HEK293 (cell line): ENCODE measurements around the gene B3GLCT.

Source experiments
- CTCF ChIA-PET: fragments of 350-600 bp; formaldehyde crosslinking; extraction: SDS; loops from one replicate; lab custom pipeline; 2021; ENCODE audit warnings: antibody characterized with exemption; lab: Yijun Ruan, JAX
- POLR2A ChIA-PET: fragments of 300-600 bp; formaldehyde crosslinking; extraction: SDS; loops from one replicate; lab custom pipeline; 2020; ENCODE audit warnings: antibody characterized with exemption, inconsistent platforms; lab: Yijun Ruan, JAX
- H3K27ac ChIP-seq: fragments of 200-500 bp; sonication (Bioruptor generic); 2 replicates; pipeline ENCODE4 v1.5.1; 2014; ENCODE audit warnings: low read depth, low read length, control low read depth, inconsistent platforms; ENCODE audit errors: extremely low read depth
- H3K36me3 ChIP-seq, 2 experiments: fragments of 200-500 bp in 1 of 2; sonication (Bioruptor generic) in 1 of 2; 1 replicate in 1 of 2; 2 replicates in 1 of 2; pipeline ENCODE4 v1.5.1; 2014 to 2017; ENCODE audit warnings: inconsistent platforms in 2 of 2, low read length in 2 of 2; ENCODE audit not compliant: control insufficient read depth in 2 of 2, insufficient read depth in 1 of 2
- H3K4me1 ChIP-seq: fragments of 200-500 bp; sonication (Bioruptor generic); 2 replicates; pipeline ENCODE4 v1.5.1; 2014; ENCODE audit warnings: mild to moderate bottlenecking, low read length, inconsistent platforms; ENCODE audit not compliant: control insufficient read depth, insufficient read depth
- H3K4me3 ChIP-seq: 2 replicates; pipeline ENCODE4 v1.5.1; 2011; ENCODE audit warnings: low read depth, mild to moderate bottlenecking, control low read depth, low read length, moderate library complexity
- H3K9me3 ChIP-seq: fragments of 200-500 bp; sonication (Bioruptor generic); 2 replicates; pipeline ENCODE4 v1.5.1; 2014; ENCODE audit warnings: low read depth, low read length, inconsistent platforms; ENCODE audit not compliant: control insufficient read depth, insufficient read depth
- EGR2 ChIP-seq: fragments of 450-650 bp; formaldehyde crosslinking; IDR thresholded peaks from 2 replicates; pipeline ENCODE4 v1.5.1; 2016; ENCODE audit warnings: low read depth, missing biosample characterization, missing genetic modification characterization
- GLIS1 ChIP-seq: fragments of 450-650 bp; formaldehyde crosslinking; IDR thresholded peaks from 2 replicates; pipeline ENCODE4 v1.5.1; 2016; ENCODE audit warnings: missing biosample characterization, missing genetic modification characterization
- HOXC10 ChIP-seq: sonication (generic); formaldehyde crosslinking; IDR thresholded peaks from 2 replicates; pipeline ENCODE4 v1.8.1; 2023; ENCODE audit warnings: mild to moderate bottlenecking, missing genetic modification reagents
- KLF1 ChIP-seq: fragments of 450-650 bp; formaldehyde crosslinking; IDR thresholded peaks from 2 replicates; pipeline ENCODE4 v1.5.1; 2016; ENCODE audit warnings: missing biosample characterization, missing genetic modification characterization
- KLF8 ChIP-seq: fragments of 450-650 bp; formaldehyde crosslinking; IDR thresholded peaks from 2 replicates; pipeline ENCODE4 v1.5.1; 2016; ENCODE audit warnings: missing biosample characterization, missing genetic modification characterization
- PRDM1 ChIP-seq: fragments of 450-650 bp; formaldehyde crosslinking; IDR thresholded peaks from 2 replicates; pipeline ENCODE4; 2016; ENCODE audit warnings: missing biosample characterization, missing genetic modification characterization
- REPIN1 ChIP-seq: fragments of 450-650 bp; formaldehyde crosslinking; IDR thresholded peaks from 2 replicates; pipeline ENCODE4 v1.5.1; 2017; ENCODE audit warnings: missing biosample characterization, missing genetic modification characterization, low read depth
- ZBTB8A ChIP-seq: fragments of 450-650 bp; formaldehyde crosslinking; IDR thresholded peaks from 2 replicates; pipeline ENCODE4 v1.5.1; 2016; ENCODE audit warnings: missing biosample characterization, missing genetic modification characterization
- ZFHX2 ChIP-seq: fragments of 450-650 bp; formaldehyde crosslinking; conservative IDR thresholded peaks from 2 replicates; pipeline ENCODE4 v1.5.1; 2016; ENCODE audit warnings: missing biosample characterization, missing genetic modification characterization
- ZFP3 ChIP-seq: fragments of 450-650 bp; formaldehyde crosslinking; IDR thresholded peaks from 2 replicates; pipeline ENCODE4 v1.5.1; 2016; ENCODE audit warnings: low read depth, missing biosample characterization, missing genetic modification characterization
- ZNF132 ChIP-seq: fragments of 450-650 bp; formaldehyde crosslinking; IDR thresholded peaks from 2 replicates; pipeline ENCODE4 v1.5.1; 2017; ENCODE audit warnings: missing biosample characterization, missing genetic modification characterization, borderline replicate concordance
- ZNF292 ChIP-seq: fragments of 450-650 bp; formaldehyde crosslinking; IDR thresholded peaks from 2 replicates; pipeline ENCODE4 v1.5.1; 2016; ENCODE audit warnings: low read depth, missing biosample characterization, missing genetic modification characterization, borderline replicate concordance
- ZNF530 ChIP-seq: fragments of 450-650 bp; formaldehyde crosslinking; IDR thresholded peaks from 2 replicates; pipeline ENCODE4 v1.5.1; 2016; ENCODE audit warnings: low read depth, missing biosample characterization, missing genetic modification characterization
- ZNF544 ChIP-seq: fragments of 450-650 bp; formaldehyde crosslinking; IDR thresholded peaks from 2 replicates; pipeline ENCODE4 v1.5.0; 2017; ENCODE audit warnings: missing biosample characterization, missing genetic modification characterization
- ZNF777 ChIP-seq: fragments of 450-650 bp; formaldehyde crosslinking; IDR thresholded peaks from 2 replicates; pipeline ENCODE4 v1.5.1; 2017; ENCODE audit warnings: missing biosample characterization, missing genetic modification characterization, borderline replicate concordance
- TF ChIP-seq, protein P1 (sequence below): fragments of 450-650 bp; formaldehyde crosslinking; IDR thresholded peaks from 2 replicates; pipeline ENCODE4 v1.5.1; 2016; ENCODE audit warnings: missing biosample characterization, missing genetic modification characterization
- TF ChIP-seq, protein P2 (sequence below): IDR thresholded peaks from 2 replicates; pipeline ENCODE4 v1.6.1; 2011; ENCODE audit warnings: mild to moderate bottlenecking, low read depth, low read length, borderline replicate concordance
- TF ChIP-seq, protein P3 (sequence below): fragments of 450-650 bp; formaldehyde crosslinking; IDR thresholded peaks from 2 replicates; pipeline ENCODE4 v1.5.1; 2016; ENCODE audit warnings: missing biosample characterization, missing genetic modification characterization, low read depth
- TF ChIP-seq, protein P4 (sequence below): fragments of 450-650 bp; formaldehyde crosslinking; IDR thresholded peaks from 2 replicates; pipeline ENCODE4; 2016; ENCODE audit warnings: missing biosample characterization, missing genetic modification characterization
- TF ChIP-seq, protein P5 (sequence below): fragments of 450-650 bp; formaldehyde crosslinking; IDR thresholded peaks from 2 replicates; pipeline ENCODE4 v1.5.1; 2017; ENCODE audit warnings: missing biosample characterization, missing genetic modification characterization

B3GLCT gene

DNA sequence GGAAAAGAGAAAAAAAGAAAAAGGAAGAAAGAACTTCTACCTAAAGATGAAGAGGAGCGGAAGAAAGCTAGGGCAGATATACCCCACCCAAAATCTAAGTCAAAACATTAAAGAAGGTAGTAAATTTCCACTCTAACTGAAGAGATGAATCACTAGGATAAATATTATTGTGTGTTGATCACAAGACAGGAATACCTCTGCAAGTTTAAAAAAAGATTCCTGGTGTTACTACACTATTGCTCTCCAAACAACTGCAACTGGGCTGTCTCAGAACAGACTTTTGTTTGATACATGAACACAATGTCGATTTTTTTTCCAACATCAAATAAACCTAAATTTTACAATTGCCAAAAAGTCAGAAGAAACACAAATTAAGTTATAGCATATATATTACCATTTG is 44.8 kb upstream of the B3GLCT start:
- H3K4me3 ChIP-seq, result no peak overlapping the region
- no peak overlapping the region for H3K27ac ChIP-seq
- TF ChIP-seq GLIS1 (no peak), ZFP3 (tag by site-specific recombination) (no peak), ZNF132 (tag by site-specific recombination) (no peak), KLF1 (tag by site-specific recombination) (no peak), PRDM1 (0 out of 2 replicates have a peak, but pooled peaks have one; percentile 54), KLF8 (tag by site-specific recombination) (no peak), ZNF777 (tag by site-specific recombination) (no peak)
- TF ChIP-seq, protein P1, sequence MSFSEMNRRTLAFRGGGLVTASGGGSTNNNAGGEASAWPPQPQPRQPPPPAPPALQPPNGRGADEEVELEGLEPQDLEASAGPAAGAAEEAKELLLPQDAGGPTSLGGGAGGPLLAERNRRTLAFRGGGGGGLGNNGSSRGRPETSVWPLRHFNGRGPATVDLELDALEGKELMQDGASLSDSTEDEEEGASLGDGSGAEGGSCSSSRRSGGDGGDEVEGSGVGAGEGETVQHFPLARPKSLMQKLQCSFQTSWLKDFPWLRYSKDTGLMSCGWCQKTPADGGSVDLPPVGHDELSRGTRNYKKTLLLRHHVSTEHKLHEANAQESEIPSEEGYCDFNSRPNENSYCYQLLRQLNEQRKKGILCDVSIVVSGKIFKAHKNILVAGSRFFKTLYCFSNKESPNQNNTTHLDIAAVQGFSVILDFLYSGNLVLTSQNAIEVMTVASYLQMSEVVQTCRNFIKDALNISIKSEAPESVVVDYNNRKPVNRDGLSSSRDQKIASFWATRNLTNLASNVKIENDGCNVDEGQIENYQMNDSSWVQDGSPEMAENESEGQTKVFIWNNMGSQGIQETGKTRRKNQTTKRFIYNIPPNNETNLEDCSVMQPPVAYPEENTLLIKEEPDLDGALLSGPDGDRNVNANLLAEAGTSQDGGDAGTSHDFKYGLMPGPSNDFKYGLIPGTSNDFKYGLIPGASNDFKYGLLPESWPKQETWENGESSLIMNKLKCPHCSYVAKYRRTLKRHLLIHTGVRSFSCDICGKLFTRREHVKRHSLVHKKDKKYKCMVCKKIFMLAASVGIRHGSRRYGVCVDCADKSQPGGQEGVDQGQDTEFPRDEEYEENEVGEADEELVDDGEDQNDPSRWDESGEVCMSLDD (tag by site-specific recombination), result no peak
- H3K36me3 ChIP-seq, result peaks cover 38 to 78% of the 10 kb centered on the region in 2 experiments; a peak in 2 of 3 replicates
- no peaks in the 10 kb centered on the region for H3K4me1 ChIP-seq
- CTCF ChIA-PET, result interaction anchor here (0.6 kb wide), 1 partner anchor 78 kb away, joined by 6 read pairs; no protein-coding TSS in a partner anchor
- no peaks in the 10 kb centered on the region for H3K9me3 ChIP-seq
- POLR2A ChIA-PET, result no interaction called here

DNA sequence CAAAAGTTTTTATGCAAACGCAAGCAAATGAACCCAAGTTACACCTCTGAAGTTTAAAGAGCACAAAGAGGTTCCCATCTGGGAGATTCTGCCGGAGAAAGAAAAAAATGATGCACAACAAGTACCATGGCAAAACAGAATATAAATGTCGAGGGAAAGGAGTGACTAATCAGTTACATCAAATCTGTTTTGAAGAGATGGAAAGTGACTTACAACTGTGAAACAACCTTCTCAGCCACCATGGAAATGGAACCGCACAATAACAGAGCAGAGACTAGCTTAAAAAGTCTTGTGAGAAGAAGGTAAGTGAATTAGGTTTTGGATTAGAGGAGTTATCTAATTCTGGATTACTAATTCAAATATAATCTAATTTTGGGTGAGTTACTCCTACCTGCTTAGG is 40.5 kb upstream of the B3GLCT start:
- TF ChIP-seq, protein P2, sequence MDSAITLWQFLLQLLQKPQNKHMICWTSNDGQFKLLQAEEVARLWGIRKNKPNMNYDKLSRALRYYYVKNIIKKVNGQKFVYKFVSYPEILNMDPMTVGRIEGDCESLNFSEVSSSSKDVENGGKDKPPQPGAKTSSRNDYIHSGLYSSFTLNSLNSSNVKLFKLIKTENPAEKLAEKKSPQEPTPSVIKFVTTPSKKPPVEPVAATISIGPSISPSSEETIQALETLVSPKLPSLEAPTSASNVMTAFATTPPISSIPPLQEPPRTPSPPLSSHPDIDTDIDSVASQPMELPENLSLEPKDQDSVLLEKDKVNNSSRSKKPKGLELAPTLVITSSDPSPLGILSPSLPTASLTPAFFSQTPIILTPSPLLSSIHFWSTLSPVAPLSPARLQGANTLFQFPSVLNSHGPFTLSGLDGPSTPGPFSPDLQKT, result no peak
- TF ChIP-seq ZNF530 (tag by site-specific recombination) (no peak), ZNF544 (tag by site-specific recombination) (no peak), PRDM1 (peak; percentile 34; the same call in 1 of the 2 replicates)
- TF ChIP-seq, protein P3, sequence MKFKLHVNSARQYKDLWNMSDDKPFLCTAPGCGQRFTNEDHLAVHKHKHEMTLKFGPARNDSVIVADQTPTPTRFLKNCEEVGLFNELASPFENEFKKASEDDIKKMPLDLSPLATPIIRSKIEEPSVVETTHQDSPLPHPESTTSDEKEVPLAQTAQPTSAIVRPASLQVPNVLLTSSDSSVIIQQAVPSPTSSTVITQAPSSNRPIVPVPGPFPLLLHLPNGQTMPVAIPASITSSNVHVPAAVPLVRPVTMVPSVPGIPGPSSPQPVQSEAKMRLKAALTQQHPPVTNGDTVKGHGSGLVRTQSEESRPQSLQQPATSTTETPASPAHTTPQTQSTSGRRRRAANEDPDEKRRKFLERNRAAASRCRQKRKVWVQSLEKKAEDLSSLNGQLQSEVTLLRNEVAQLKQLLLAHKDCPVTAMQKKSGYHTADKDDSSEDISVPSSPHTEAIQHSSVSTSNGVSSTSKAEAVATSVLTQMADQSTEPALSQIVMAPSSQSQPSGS (tag by site-specific recombination), result no peak
- TF ChIP-seq, protein P4, sequence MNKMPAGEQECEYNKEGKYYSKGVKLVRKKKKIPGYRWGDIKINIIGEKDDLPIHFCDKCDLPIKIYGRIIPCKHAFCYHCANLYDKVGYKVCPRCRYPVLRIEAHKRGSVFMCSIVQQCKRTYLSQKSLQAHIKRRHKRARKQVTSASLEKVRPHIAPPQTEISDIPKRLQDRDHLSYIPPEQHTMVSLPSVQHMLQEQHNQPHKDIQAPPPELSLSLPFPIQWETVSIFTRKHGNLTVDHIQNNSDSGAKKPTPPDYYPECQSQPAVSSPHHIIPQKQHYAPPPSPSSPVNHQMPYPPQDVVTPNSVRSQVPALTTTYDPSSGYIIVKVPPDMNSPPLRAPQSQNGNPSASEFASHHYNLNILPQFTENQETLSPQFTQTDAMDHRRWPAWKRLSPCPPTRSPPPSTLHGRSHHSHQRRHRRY (tag by site-specific recombination), result no peak
- Histone ChIP-seq H3K4me1 (no peaks in the 10 kb centered on the region), H3K36me3 (peaks cover 8 to 35% of the 10 kb centered on the region in 2 experiments; a peak in 2 of 3 replicates), H3K9me3 (no peaks in the 10 kb centered on the region), H3K27ac (no peak overlapping the region), H3K4me3 (no peak overlapping the region)
- ChIA-PET POLR2A (interaction anchor here (0.7 kb wide), 1 partner anchor 11 kb away, joined by 3 read pairs; no protein-coding TSS in a partner anchor), CTCF (interaction anchor here (1.1 kb wide), 1 partner anchor 115 kb away, joined by 4 read pairs; no protein-coding TSS in a partner anchor)

DNA sequence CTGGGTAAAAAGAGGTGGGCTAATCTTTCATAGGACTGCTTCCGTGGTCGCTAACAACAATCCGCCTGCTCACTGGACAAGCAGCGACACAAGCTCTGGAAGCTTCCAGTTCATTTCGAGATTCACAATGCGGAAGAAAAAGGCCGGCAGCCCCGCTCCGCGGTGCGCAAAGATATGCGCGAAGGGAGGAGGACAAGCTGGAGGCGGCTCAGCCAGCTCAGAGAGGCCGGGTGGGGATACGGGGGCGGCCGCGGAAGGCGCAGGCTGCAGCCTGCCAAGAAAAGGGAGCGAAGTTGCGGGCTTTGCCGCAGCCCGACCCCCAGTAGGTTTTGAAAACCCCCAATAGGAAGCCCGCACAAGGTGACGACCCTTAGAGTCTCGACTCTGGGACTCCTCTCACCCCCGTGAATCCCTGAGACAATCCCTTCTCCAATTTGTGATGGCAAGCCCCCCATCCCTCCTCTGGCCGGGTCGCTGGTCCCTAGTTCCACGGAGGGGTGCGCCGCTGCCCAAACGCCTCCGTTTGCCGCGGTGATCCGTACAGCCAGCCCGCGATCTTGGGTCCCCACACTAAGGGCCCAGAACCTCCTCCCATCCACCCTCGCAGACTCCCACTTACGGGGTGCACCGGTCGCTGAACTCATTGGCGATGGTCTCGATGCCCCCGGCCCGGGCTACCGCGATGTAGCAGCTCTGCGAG is 38.8 kb upstream of the B3GLCT start:
- ChIA-PET CTCF (interaction anchor here (0.7 to 0.8 kb wide), 2 partner anchors 434 to 580 kb away, joined by 3 read pairs; no protein-coding TSS in a partner anchor), POLR2A (interaction anchor here (0.6 kb wide), 1 partner anchor 19 kb away, joined by 3 read pairs; no protein-coding TSS in a partner anchor)
- H3K4me3 ChIP-seq, result peak overlapping the region; percentile 73
- H3K36me3 ChIP-seq, result peaks cover 4 to 20% of the 10 kb centered on the region in 2 experiments; a peak in 2 of 3 replicates
- peak overlapping the region; percentile 77 for H3K27ac ChIP-seq
- H3K4me1 ChIP-seq, result no peaks in the 10 kb centered on the region
- no peaks in the 10 kb centered on the region for H3K9me3 ChIP-seq
- no peak for TF ChIP-seq ZNF292
- peak; percentile 18; the same call in 1 of the 2 replicates for TF ChIP-seq ZBTB8A (tag by site-specific recombination)
- TF ChIP-seq ZFHX2 (tag by site-specific recombination), result peak; percentile 69
- no peak for TF ChIP-seq HOXC10 (CRISPR knock-in tag)
- TF ChIP-seq EGR2 (tag by site-specific recombination), result 0 out of 2 replicates have a peak, but pooled peaks have one; percentile 4
- TF ChIP-seq REPIN1, result no peak
- TF ChIP-seq, protein P5, sequence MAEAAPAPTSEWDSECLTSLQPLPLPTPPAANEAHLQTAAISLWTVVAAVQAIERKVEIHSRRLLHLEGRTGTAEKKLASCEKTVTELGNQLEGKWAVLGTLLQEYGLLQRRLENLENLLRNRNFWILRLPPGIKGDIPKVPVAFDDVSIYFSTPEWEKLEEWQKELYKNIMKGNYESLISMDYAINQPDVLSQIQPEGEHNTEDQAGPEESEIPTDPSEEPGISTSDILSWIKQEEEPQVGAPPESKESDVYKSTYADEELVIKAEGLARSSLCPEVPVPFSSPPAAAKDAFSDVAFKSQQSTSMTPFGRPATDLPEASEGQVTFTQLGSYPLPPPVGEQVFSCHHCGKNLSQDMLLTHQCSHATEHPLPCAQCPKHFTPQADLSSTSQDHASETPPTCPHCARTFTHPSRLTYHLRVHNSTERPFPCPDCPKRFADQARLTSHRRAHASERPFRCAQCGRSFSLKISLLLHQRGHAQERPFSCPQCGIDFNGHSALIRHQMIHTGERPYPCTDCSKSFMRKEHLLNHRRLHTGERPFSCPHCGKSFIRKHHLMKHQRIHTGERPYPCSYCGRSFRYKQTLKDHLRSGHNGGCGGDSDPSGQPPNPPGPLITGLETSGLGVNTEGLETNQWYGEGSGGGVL (tag by site-specific recombination), result no peak
